Small intestine (tissue), 7 donors: Measurements from ENCODE around the gene THYN1. TPM values are rescaled to one million over a fixed set of nuclear protein-coding genes. Genes with fewer than 3 reads are reported as not detected.

Experiments
- DNase-seq, 2 donors: peaks; one replicate each; pipeline versions ENCODE4 v3.0.0 to v3.0.0-alpha.2; 2013
- FAIRE-seq: peaks from 2 replicates; lab custom pipeline; 2012; peaks lifted over from hg19 to GRCh38; lab: Jason Lieb, UNC
- H3K27ac ChIP-seq, 3 donors: one replicate each; pipeline ENCODE4 v1.5.1; 2013; ENCODE audit warnings: low read length in 2 of 3, mild to moderate bottlenecking in 2 of 3, control low read depth in 1 of 3, inconsistent platforms in 1 of 3, low read depth in 1 of 3, moderate library complexity in 1 of 3
- H3K27me3 ChIP-seq, 3 donors: one replicate each; pipeline ENCODE4 v1.6.1; 2013; ENCODE audit warnings: low read length in 3 of 3, inconsistent platforms in 1 of 3; ENCODE audit not compliant: control insufficient read depth in 3 of 3, insufficient read depth in 3 of 3
- H3K36me3 ChIP-seq, 3 donors: one replicate each; pipeline ENCODE4 v1.6.1; 2013; ENCODE audit warnings: low read length in 3 of 3, inconsistent platforms in 1 of 3, low read depth in 1 of 3, mild to moderate bottlenecking in 1 of 3, moderate library complexity in 1 of 3; ENCODE audit not compliant: control insufficient read depth in 3 of 3, insufficient read depth in 2 of 3
- H3K4me1 ChIP-seq, 3 donors: one replicate each; pipeline ENCODE4 v1.6.1; 2013; ENCODE audit warnings: low read length in 2 of 3, inconsistent platforms in 1 of 3, low read depth in 1 of 3, mild to moderate bottlenecking in 1 of 3, moderate library complexity in 1 of 3; ENCODE audit not compliant: control insufficient read depth in 3 of 3, insufficient read depth in 2 of 3
- H3K4me3 ChIP-seq, 3 donors: one replicate each; pipeline ENCODE4 v1.5.1; 2013; ENCODE audit warnings: low read length in 3 of 3, control low read depth in 1 of 3, inconsistent platforms in 1 of 3, low read depth in 1 of 3, mild to moderate bottlenecking in 1 of 3, moderate library complexity in 1 of 3
- H3K9me3 ChIP-seq, 2 donors: one replicate each; pipeline ENCODE4 v1.6.1; 2013; ENCODE audit warnings: low read depth in 1 of 2, low read length in 1 of 2; ENCODE audit not compliant: control insufficient read depth in 2 of 2, insufficient read depth in 1 of 2
- WGBS, 3 donors: extraction: QIAGEN DNeasy Blood & Tissue Kit; methylation state at CpG; one replicate each; pipeline ENCODE4 v1.1.7; 2013; 5-methylcytosine and 5-hydroxymethylcytosine counted together
- polyA plus RNA-seq, 4 donors: library from polyadenylated mRNA; stranded (reverse) in 3 of 4; unstranded in 1 of 4; fragments of 200-250 nt in 3 of 4; fragments of 120-200 nt in 1 of 4; gene quantifications; one replicate each; pipeline versions ENCODE4 v1.2.1 to v1.2.3, GENCODE V29; 2013
- donor health status: healthy with polysubstance abuse.
- donor health status: control.
- donor health status: control.
- donor health status: Bipolar disorder and iron deficiency.
- donor health status: healthy.

The THYN1 gene
- polyA plus RNA-seq, 4 donors: 39.2 to 61.6 (median 47.9) TPM

DNA sequence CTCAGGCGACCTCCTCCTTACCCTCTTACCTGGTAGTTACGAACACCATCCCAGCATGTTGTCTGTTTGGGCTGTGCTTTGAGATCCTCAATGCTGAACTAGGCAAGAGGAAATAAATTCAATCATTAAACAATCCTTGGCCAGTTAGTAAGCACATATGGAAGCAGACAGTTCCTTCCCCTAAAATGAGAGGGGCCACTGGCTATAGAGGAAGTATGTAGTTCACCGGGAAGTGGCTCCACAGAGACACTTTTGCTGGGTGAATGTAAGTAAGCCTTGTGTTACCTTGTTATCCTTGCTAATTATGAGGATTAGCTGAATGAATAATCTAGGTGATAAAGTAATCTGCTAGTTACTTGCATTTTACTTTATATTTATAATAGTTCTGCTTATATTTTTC, 2.9 kb downstream of the THYN1 start:
- Histone ChIP-seq H3K27me3 (no peaks in the 10 kb centered on the region), H3K9me3 (no peaks in the 10 kb centered on the region), H3K36me3 (peaks cover 7 to 35% (median 20%) of the 10 kb centered on the region in 3 donors), H3K4me1 (peaks cover 0 to 5% (median 5%) of the 10 kb centered on the region in 3 donors), H3K4me3 (no peak overlapping the region), H3K27ac (no peak overlapping the region)
- WGBS, 3 donors: 94 to 97% (median 96%) methylated on average over 3 of the region's 3 CpGs
- no peak for FAIRE-seq
- no peak for DNase-seq

DNA sequence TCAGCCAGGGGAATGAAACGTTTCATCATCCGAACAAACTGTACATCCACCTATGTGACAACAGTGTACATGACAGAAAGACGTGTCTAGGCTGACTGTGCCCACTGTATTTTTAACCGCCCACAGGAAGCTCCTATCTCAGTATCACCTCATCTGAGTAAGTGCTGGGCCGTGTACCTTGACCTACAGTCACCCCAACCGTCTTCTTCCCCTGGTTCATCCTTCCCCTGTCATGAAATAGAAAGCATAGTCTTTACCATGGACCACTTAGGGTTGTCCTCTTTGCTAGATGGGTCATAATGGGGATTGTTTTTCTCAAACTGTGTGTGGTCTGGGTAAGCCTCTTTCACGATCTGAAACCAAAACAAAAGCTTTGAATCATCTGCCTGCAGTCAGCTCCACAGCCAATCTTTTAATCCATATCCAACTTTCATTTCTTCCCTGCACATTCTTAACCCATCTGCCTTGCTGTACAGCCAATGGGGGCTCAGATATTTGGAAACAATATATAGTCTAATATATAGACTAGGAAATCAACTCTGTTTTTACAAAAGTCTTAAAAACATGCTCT, 4.2 kb downstream of the THYN1 start:
- Histone ChIP-seq H3K27me3 (no peaks in the 10 kb centered on the region), H3K36me3 (peaks cover 11 to 42% (median 30%) of the 10 kb centered on the region in 3 donors), H3K4me3 (no peak overlapping the region), H3K9me3 (no peaks in the 10 kb centered on the region), H3K4me1 (peaks cover 0 to 5% (median 0%) of the 10 kb centered on the region in 3 donors), H3K27ac (no peak overlapping the region)
- DNase-seq (no peak), FAIRE-seq (no peak)
- WGBS, 3 donors: 59 to 64% (median 60%) methylated on average over 7 of the region's 7 CpGs

DNA sequence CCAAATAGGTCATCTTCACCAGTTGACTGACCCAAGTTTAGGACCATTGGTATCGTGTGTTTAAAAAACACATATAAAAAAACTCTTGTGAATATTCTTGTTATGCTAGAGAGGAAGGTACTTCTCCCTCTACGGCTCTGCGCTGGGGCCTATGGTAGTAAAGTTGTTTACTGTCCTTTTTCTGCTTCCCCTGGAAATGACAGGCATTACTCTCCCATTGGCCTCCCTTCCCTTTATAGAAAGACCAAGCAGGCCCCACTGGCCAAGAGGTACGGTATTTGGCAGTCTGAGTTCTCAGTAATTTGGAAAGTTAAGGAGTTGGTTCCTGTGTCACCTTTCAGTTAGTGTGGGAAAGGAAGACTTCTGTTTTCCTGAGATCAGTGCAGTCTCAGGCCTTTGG, 6.5 kb downstream of the THYN1 start:
- peaks cover 15 to 61% (median 34%) of the 10 kb centered on the region in 3 donors for H3K36me3 ChIP-seq
- H3K4me3 ChIP-seq: no peak overlapping the region
- H3K27me3 ChIP-seq: no peaks in the 10 kb centered on the region
- 85 to 95% (median 91%) methylated on average over 4 of the region's 4 CpGs for WGBS, 3 donors
- DNase-seq (no peak), FAIRE-seq (no peak)
- H3K27ac ChIP-seq: no peak overlapping the region
- H3K4me1 ChIP-seq: no peaks in the 10 kb centered on the region
- no peaks in the 10 kb centered on the region for H3K9me3 ChIP-seq

DNA sequence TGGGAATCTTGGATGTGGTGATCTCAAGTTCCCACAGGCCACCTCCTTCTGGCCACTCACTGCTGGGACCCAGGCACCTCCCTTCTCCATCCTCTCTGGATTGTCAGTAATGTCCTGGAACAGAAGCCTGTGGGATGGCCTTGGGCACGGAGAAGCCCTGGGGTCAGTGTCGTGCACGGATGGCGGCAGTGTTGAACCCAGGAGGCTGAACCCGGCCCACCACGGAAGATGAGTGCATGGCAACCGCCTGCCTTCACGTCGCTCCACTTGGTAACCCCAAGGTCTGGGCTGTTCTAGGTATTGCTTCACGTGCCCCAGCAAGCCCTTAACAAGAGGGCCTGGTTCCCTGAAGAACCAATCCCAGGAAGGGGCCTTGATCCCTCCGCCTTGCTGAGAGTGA, 7.1 kb downstream of the THYN1 start:
- peaks cover 18 to 67% (median 34%) of the 10 kb centered on the region in 3 donors for H3K36me3 ChIP-seq
- DNase-seq: no peak
- H3K4me3 ChIP-seq: no peak overlapping the region
- H3K9me3 ChIP-seq: no peaks in the 10 kb centered on the region
- no peaks in the 10 kb centered on the region for H3K27me3 ChIP-seq
- WGBS, 3 donors: 90 to 97% (median 92%) methylated on average over 11 of the region's 11 CpGs
- no peaks in the 10 kb centered on the region for H3K4me1 ChIP-seq
- H3K27ac ChIP-seq: no peak overlapping the region
- FAIRE-seq: no peak

DNA sequence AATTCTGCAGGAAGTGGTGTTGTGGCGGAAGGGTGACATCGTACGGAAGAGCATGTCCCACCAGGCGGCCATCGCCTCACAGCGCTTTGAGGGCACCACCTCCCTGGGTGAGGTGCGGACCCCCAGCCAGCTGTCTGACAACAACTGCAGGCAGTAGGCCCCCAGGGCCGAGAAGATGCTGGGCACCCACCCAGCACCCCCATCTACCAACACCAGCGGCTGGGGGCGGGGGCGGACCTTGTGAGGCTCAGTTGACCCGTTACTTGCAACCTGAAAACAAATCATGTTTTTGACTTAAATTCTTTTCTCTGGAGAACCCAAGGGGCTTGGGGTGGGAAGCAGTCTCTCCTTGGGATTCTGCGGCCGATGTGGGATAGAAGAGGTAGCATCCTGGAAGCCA, 7.7 kb downstream of the THYN1 start:
- H3K27me3 ChIP-seq: no peaks in the 10 kb centered on the region
- no peak overlapping the region for H3K4me3 ChIP-seq
- FAIRE-seq (no peak), DNase-seq (no peak)
- H3K4me1 ChIP-seq: no peaks in the 10 kb centered on the region
- peaks cover 18 to 68% (median 37%) of the 10 kb centered on the region in 3 donors for H3K36me3 ChIP-seq
- no peaks in the 10 kb centered on the region for H3K9me3 ChIP-seq
- no peak overlapping the region for H3K27ac ChIP-seq
- WGBS, 3 donors: 91 to 94% (median 94%) methylated on average over 14 of the region's 14 CpGs

DNA sequence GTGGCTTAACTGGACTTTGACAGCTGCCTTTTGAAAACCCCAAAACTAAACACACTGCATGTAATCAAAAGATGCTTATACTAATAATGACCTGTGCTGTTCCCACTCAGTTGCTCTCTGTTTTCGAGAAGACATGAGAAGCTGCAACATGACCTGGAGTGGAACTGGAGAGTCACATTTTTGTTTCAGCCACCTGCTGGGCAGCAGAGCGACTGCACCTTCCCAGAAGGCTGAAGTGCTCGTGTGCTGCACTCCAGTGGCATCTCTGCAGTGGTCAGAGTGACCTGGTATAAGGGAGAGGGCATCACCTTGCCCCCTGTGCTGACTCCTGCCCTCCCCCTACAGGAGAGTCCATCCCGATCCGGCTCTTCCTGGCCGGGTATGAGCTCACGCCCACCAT, 8.6 kb downstream of the THYN1 start:
- no peaks in the 10 kb centered on the region for H3K4me1 ChIP-seq
- H3K9me3 ChIP-seq: no peaks in the 10 kb centered on the region
- peaks cover 23 to 69% (median 33%) of the 10 kb centered on the region in 3 donors for H3K36me3 ChIP-seq
- 65 to 69% (median 68%) methylated on average over 7 of the region's 7 CpGs for WGBS, 3 donors
- FAIRE-seq: no peak
- no peak overlapping the region for H3K27ac ChIP-seq
- no peaks in the 10 kb centered on the region for H3K27me3 ChIP-seq
- no peak overlapping the region for H3K4me3 ChIP-seq
- DNase-seq: peak; percentile 13 to 22

DNA sequence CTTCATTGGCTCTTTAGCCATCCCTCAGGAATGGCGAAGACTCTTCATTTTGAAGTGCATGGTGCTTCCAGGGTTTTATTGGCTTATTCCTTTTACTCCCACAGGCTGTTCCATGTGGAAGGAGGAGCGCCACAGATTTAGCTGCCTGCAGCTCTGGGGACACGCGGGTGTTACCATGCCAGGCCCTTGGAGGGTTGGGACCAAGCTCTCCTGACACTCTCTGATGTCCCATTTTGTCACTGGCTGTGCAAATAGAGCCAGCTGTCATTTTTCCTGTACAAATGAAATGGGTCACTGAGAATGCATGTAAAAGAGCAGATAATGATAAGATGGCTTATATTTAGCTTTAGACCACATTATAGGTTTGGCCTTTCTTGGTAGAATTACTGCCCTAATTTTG, 9.2 kb downstream of the THYN1 start:
- Histone ChIP-seq H3K27ac (no peak overlapping the region), H3K9me3 (no peaks in the 10 kb centered on the region), H3K4me3 (no peak overlapping the region), H3K27me3 (no peaks in the 10 kb centered on the region), H3K36me3 (peaks cover 28 to 69% (median 29%) of the 10 kb centered on the region in 3 donors), H3K4me1 (no peaks in the 10 kb centered on the region)
- no peak for DNase-seq
- FAIRE-seq: no peak
- 93 to 96% (median 95%) methylated on average over 4 of the region's 4 CpGs for WGBS, 3 donors

DNA sequence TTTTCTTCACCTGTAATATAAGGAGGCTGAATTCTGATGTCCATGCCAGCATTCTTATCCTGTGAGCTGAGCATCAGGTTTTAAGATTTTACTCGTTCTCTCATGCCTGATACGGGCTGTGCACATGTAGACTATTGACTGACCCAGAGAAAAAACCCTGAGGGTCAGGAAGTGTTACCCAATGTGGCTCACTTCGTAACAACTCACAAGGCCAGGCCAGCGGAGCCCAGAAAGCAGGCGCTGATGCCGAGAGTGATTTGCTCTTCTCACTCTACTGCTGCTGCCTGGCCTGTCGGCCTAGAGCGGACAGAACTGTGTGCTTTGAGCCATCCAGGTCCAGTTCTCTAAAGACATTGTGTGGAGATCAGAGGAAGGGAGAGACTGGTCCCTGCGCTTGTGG, 10.8 kb downstream of the THYN1 start:
- H3K4me1 ChIP-seq: no peaks in the 10 kb centered on the region
- peaks cover 20 to 69% (median 21%) of the 10 kb centered on the region in 3 donors for H3K36me3 ChIP-seq
- no peak for FAIRE-seq
- DNase-seq: no peak
- no peaks in the 10 kb centered on the region for H3K9me3 ChIP-seq
- no peaks in the 10 kb centered on the region for H3K27me3 ChIP-seq
- WGBS, 3 donors: 89 to 95% (median 93%) methylated on average over 9 of the region's 9 CpGs
- H3K4me3 ChIP-seq: no peak overlapping the region
- no peak overlapping the region for H3K27ac ChIP-seq

DNA sequence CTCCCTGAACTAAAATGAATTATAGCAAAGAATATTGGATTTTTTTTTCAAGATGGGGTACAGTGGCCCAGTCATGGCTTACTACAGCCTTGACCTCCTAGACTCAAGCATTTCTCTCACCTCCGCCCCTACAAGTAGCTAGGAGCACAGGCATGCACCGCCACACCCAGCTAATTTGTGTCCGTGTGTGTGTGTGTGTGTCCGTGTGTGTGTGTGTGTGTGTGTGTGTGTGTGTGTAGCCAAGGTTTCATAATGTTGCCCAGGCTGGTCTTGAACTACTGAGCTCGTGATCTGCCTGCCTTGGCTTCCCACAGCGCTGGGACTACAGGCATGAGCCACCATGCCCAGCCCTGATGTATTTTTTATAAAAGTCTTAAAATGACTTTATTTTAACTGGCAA, 12.6 kb downstream of the THYN1 start:
- 68 to 73% (median 70%) methylated on average over 6 of the region's 6 CpGs for WGBS, 3 donors

More for the DNA sequence above, 12.6 kb downstream of the THYN1 start:
- no peaks in the 10 kb centered on the region for H3K4me1 ChIP-seq
- H3K36me3 ChIP-seq: peaks cover 20 to 57% (median 21%) of the 10 kb centered on the region in 3 donors
- H3K9me3 ChIP-seq: no peaks in the 10 kb centered on the region
- DNase-seq (no peak), FAIRE-seq (no peak)
- no peak overlapping the region for H3K4me3 ChIP-seq
- H3K27me3 ChIP-seq: no peaks in the 10 kb centered on the region
- H3K27ac ChIP-seq: no peak overlapping the region
